K562 (cell line): Measurements from ENCODE around the gene LHX5. TPM values are rescaled to one million over a fixed set of nuclear protein-coding genes. Genes with fewer than 3 reads are reported as not detected.

Experiments
- PHB ChIP-seq: fragments of 250-450 bp; sonication (Bioruptor Pico); IDR thresholded peaks from 2 replicates; pipeline ENCODE4 v1.5.0; 2021
- SIRT6 ChIP-seq: IDR thresholded peaks from one replicate; pipeline ENCODE4 v1.6.1; 2012; ENCODE audit warnings: low read depth, mild to moderate bottlenecking, control low read depth, inconsistent platforms, low read length, moderate library complexity
- polyA plus RNA-seq, 8 experiments: library from polyadenylated mRNA; depleted of rRNA in 4 of 8; stranded (reverse) in 5 of 8; unstranded in 3 of 8; fragments of >200 nt; fragmentation: Nextera tagmentation in 2 of 8; fragmentation: Illumina TruSeq in 1 of 8; extraction: Ambion mirVana in 2 of 8; extraction: Trizol in 1 of 8; gene quantifications; 2 replicates each; pipeline versions ENCODE4 v1.2.1 to v1.2.3, GENCODE V29; 2011 to 2014; ENCODE audit warnings: inconsistent platforms in 1 of 8, missing spikeins in 1 of 8
- total RNA-seq, 7 experiments: library from RNA; depleted of rRNA in 6 of 7; stranded (reverse); fragments of >200 nt in 6 of 7; fragmentation: Illumina TruSeq in 2 of 7; extraction: Trizol in 2 of 7; gene quantifications; 2 replicates each; pipeline versions ENCODE4 v1.2.1 to v1.2.3, GENCODE V29; 2011 to 2021; ENCODE audit warnings: low replicate concordance in 1 of 7
- TF ChIP-seq, protein P1 (sequence below), 2 experiments: fragments of 450-650 bp in 1 of 2; sonication (generic) in 1 of 2; formaldehyde crosslinking; conservative IDR thresholded peaks; 2 replicates each; pipeline versions ENCODE4 v1.4.0 to v1.8.1; 2020 to 2022; ENCODE audit warnings: mild to moderate bottlenecking in 1 of 2, missing genetic modification reagents in 1 of 2
- TF ChIP-seq, protein P2 (sequence below): fragments of 450-650 bp; IDR thresholded peaks from 2 replicates; pipeline ENCODE4 v1.7.1; 2018; ENCODE audit warnings: mild to moderate bottlenecking, low read depth; ENCODE audit not compliant: partially characterized antibody

LHX5 gene
- total and polyA plus RNA-seq, 9 of the 15 experiments (the other 6 are each of a cell fraction or from before 2014, with no cell fraction given), result 0.04 to 0.17 (median 0.05) TPM; not detected in 6

DNA sequence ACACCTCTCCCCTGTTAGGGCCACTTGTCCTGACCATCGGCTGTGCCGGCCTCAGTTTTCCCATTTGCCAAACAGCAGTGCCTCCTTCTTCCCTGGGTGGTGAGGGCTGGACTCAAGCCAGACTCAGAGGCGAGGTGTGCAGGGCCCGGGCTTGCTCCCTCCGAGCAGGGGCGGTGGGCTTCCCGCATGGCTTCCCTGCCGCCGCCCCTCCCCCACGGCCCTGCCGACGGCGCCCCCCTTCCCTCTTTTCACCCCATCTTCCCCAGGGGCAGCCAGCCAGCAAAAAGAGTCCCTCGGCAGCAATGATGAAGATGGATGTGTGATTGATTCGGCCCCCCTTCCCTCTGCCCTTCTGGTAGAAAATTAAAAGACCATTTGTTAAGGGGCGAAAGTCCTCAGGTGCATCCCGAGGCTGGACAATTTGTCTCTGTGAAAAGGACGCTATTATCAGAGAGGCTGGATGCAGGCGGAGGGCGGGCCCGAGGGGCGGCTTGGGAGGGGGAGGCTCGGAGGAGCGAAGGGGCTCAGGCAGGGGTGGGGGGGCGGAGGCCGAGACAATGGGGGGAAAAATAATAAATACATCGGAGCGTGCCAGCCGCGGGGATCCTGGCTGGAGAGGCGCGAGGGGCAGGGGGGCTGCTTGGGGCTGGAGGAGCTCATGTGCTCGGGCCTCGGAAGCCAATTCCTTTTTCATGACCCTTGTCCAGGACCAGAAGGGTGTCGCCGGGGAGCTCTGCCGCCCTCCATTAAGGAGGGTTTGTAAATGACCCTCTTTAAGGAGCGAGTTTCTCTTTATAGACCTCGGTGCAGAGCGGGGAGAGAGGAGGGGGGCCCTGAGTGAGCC lies 48.0 kb upstream of the LHX5 start (continued):
- TF ChIP-seq, protein P1, sequence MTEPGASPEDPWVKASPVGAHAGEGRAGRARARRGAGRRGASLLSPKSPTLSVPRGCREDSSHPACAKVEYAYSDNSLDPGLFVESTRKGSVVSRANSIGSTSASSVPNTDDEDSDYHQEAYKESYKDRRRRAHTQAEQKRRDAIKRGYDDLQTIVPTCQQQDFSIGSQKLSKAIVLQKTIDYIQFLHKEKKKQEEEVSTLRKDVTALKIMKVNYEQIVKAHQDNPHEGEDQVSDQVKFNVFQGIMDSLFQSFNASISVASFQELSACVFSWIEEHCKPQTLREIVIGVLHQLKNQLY (CRISPR knock-in tag; conservative IDR thresholded peaks at IDR 0.05), result no peak
- TF ChIP-seq, protein P2, sequence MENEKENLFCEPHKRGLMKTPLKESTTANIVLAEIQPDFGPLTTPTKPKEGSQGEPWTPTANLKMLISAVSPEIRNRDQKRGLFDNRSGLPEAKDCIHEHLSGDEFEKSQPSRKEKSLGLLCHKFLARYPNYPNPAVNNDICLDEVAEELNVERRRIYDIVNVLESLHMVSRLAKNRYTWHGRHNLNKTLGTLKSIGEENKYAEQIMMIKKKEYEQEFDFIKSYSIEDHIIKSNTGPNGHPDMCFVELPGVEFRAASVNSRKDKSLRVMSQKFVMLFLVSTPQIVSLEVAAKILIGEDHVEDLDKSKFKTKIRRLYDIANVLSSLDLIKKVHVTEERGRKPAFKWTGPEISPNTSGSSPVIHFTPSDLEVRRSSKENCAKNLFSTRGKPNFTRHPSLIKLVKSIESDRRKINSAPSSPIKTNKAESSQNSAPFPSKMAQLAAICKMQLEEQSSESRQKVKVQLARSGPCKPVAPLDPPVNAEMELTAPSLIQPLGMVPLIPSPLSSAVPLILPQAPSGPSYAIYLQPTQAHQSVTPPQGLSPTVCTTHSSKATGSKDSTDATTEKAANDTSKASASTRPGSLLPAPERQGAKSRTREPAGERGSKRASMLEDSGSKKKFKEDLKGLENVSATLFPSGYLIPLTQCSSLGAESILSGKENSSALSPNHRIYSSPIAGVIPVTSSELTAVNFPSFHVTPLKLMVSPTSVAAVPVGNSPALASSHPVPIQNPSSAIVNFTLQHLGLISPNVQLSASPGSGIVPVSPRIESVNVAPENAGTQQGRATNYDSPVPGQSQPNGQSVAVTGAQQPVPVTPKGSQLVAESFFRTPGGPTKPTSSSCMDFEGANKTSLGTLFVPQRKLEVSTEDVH, result no peak
- TF ChIP-seq SIRT6 (no peak), PHB (CRISPR knock-in tag) (no peak)
